ENCODE measurements around the gene PYGO2.
A peak's percentile ranks its signal among the peaks of the same experiment; 100 is the strongest.

PYGO2 gene

GRCh38 chr1:154961207-154962155, at the start of gene PYGO2:
Gene PYGO2, minus strand, starts transcription at chr1:154961782. Its CDS starts 206 bp downstream, at chr1:154961576.
- H3K4me3 ChIP-seq (ENCODE audit: low read length): peak within 1 kb of the TSS; percentile 67
- DNase-seq (ENCODE audit: low read depth): no peak
- peak; percentile 0 for TF ChIP-seq CTCF (conservative IDR thresholded peaks at IDR 0.05; ENCODE audit: low read depth, low read length)

GRCh38 chr1:155011004-155011416, 49.4 kb upstream of the PYGO2 start:
- TF ChIP-seq CTCF (conservative IDR thresholded peaks at IDR 0.05; ENCODE audit: low read depth, low read length): no peak
- no peak for DNase-seq (ENCODE audit: low read depth)
- no peak overlapping the region for H3K4me3 ChIP-seq (ENCODE audit: low read length)

GRCh38 chr1:155010211-155010918, 48.8 kb upstream of the PYGO2 start:
- no peak for TF ChIP-seq CTCF (conservative IDR thresholded peaks at IDR 0.05; ENCODE audit: low read depth, low read length)
- no peak overlapping the region for H3K4me3 ChIP-seq (ENCODE audit: low read length)
- DNase-seq (ENCODE audit: low read depth): no peak

GRCh38 chr1:155009742-155010141, 48.2 kb upstream of the PYGO2 start:
- no peak overlapping the region for H3K4me3 ChIP-seq (ENCODE audit: low read length)
- no peak for TF ChIP-seq CTCF (conservative IDR thresholded peaks at IDR 0.05; ENCODE audit: low read depth, low read length)
- no peak for DNase-seq (ENCODE audit: low read depth)

GRCh38 chr1:155009221-155009711, 47.7 kb upstream of the PYGO2 start:
- DNase-seq (ENCODE audit: low read depth): no peak
- TF ChIP-seq CTCF (conservative IDR thresholded peaks at IDR 0.05; ENCODE audit: low read depth, low read length): no peak
- no peak overlapping the region for H3K4me3 ChIP-seq (ENCODE audit: low read length)

- no peak overlapping the region for H3K4me3 ChIP-seq (ENCODE audit: low read length)
- TF ChIP-seq CTCF (conservative IDR thresholded peaks at IDR 0.05; ENCODE audit: low read depth, low read length): no peak
- DNase-seq (ENCODE audit: low read depth): no peak
Observed at GRCh38 chr1:155008015-155008941, 46.7 kb upstream of the PYGO2 start.

All from retinal pigment epithelial cell (primary cell).